Measurements from ENCODE around the gene ACTN4. TPM values are rescaled to one million over a fixed set of nuclear protein-coding genes. Genes with fewer than 3 reads are reported as not detected.
A peak's percentile ranks its signal among the peaks of the same experiment; 100 is the strongest.

Gene ACTN4
- total RNA-seq, 2 experiments from 2014 or later, result 337 to 354 TPM

GRCh38 chr19:38676878-38677646 lies 29.6 kb downstream of the ACTN4 start:
- CTCF ChIA-PET, result interaction anchor here (1.5 kb wide), 1 partner anchor 8 kb away, joined by 8 read pairs; no protein-coding TSS in a partner anchor
- Mint-ChIP-seq H3K4me3 (no peak overlapping the region), H3K36me3 (ENCODE audit: low read depth) (peaks cover 31% of the 10 kb centered on the region), H3K27me3 (no peaks in the 10 kb centered on the region), H3K4me1 (peaks cover 80% of the 10 kb centered on the region), H3K27ac (peak overlapping the region; percentile 70), H3K9me3 (no peaks in the 10 kb centered on the region)
- POLR2A ChIA-PET, result no interaction called here
- no peak for DNase-seq

GRCh38 chr19:38678217-38678890 lies 30.9 kb downstream of the ACTN4 start:
- Mint-ChIP-seq H3K36me3 (ENCODE audit: low read depth) (peaks cover 44% of the 10 kb centered on the region), H3K9me3 (peaks cover 4% of the 10 kb centered on the region), H3K4me1 (peaks cover 93% of the 10 kb centered on the region), H3K27ac (no peak overlapping the region), H3K27me3 (no peaks in the 10 kb centered on the region), H3K4me3 (no peak overlapping the region)
- ChIA-PET CTCF (interaction anchor here (0.6 to 1.5 kb wide), 3 partner anchors 8 to 278 kb away, joined by 3 to 8 read pairs (median 3); no protein-coding TSS in a partner anchor), POLR2A (interaction anchor here (0.6 kb wide), 1 partner anchor 362 kb away, joined by 3 read pairs; no protein-coding TSS in a partner anchor)
- no peak for DNase-seq

GRCh38 chr19:38678891-38679494 lies 31.5 kb downstream of the ACTN4 start:
- ChIA-PET POLR2A (no interaction called here), CTCF (interaction anchor here (0.6 kb wide), 1 partner anchor 8 kb away, joined by 3 read pairs; no protein-coding TSS in a partner anchor)
- Mint-ChIP-seq H3K36me3 (ENCODE audit: low read depth) (peaks cover 48% of the 10 kb centered on the region), H3K9me3 (peaks cover 4% of the 10 kb centered on the region), H3K27ac (no peak overlapping the region), H3K4me1 (peaks cover 98% of the 10 kb centered on the region), H3K4me3 (no peak overlapping the region), H3K27me3 (no peaks in the 10 kb centered on the region)
- DNase-seq, result no peak

GRCh38 chr19:38679839-38680238 lies 32.4 kb downstream of the ACTN4 start:
- Mint-ChIP-seq H3K27me3 (no peaks in the 10 kb centered on the region), H3K4me3 (no peak overlapping the region), H3K27ac (peak overlapping the region; percentile 21), H3K9me3 (peaks cover 4% of the 10 kb centered on the region), H3K4me1 (peaks cover 98% of the 10 kb centered on the region), H3K36me3 (ENCODE audit: low read depth) (peaks cover 46% of the 10 kb centered on the region)
- ChIA-PET POLR2A (no interaction called here), CTCF (interaction anchor here (0.6 to 1.7 kb wide), 5 partner anchors 9 to 277 kb away, joined by 3 to 8 read pairs (median 4); partner anchors contain the start of gene FAM98C)
- no peak for DNase-seq

- H3K9me3 Mint-ChIP-seq, result peaks cover 4% of the 10 kb centered on the region
- H3K4me1 Mint-ChIP-seq, result peaks cover 98% of the 10 kb centered on the region
- DNase-seq, result no peak
- no peaks in the 10 kb centered on the region for H3K27me3 Mint-ChIP-seq
- ChIA-PET CTCF (interaction anchor here (0.5 to 1.4 kb wide), 3 partner anchors 13 to 33 kb away, joined by 3 to 4 read pairs (median 4); no protein-coding TSS in a partner anchor), POLR2A (no interaction called here)
- peaks cover 44% of the 10 kb centered on the region for H3K36me3 Mint-ChIP-seq (ENCODE audit: low read depth)
- H3K27ac Mint-ChIP-seq, result peak overlapping the region; percentile 64
- H3K4me3 Mint-ChIP-seq, result no peak overlapping the region
These were observed 34.9 kb downstream of the ACTN4 start for GRCh38 chr19:38682195-38682867.

GRCh38 chr19:38682872-38683392 lies 35.5 kb downstream of the ACTN4 start:
- POLR2A ChIA-PET, result no interaction called here
- CTCF ChIA-PET, result interaction anchor here (0.5 to 1.3 kb wide), 5 partner anchors 8 to 59 kb away, joined by 3 to 4 read pairs (median 3); no protein-coding TSS in a partner anchor
- no peak for DNase-seq
- Mint-ChIP-seq H3K4me1 (peaks cover 98% of the 10 kb centered on the region), H3K36me3 (ENCODE audit: low read depth) (peaks cover 42% of the 10 kb centered on the region), H3K4me3 (no peak overlapping the region), H3K9me3 (peaks cover 4% of the 10 kb centered on the region), H3K27me3 (no peaks in the 10 kb centered on the region), H3K27ac (peak overlapping the region; percentile 82)

GRCh38 chr19:38683393-38684077 lies 36.1 kb downstream of the ACTN4 start:
- peaks cover 4% of the 10 kb centered on the region for H3K9me3 Mint-ChIP-seq
- peak; percentile 33 for DNase-seq
- H3K4me3 Mint-ChIP-seq, result no peak overlapping the region
- CTCF ChIA-PET, result interaction anchor here (0.6 to 1.1 kb wide), 3 partner anchors 9 to 59 kb away, joined by 3 read pairs; no protein-coding TSS in a partner anchor
- peaks cover 38% of the 10 kb centered on the region for H3K36me3 Mint-ChIP-seq (ENCODE audit: low read depth)
- peak overlapping the region; percentile 82 for H3K27ac Mint-ChIP-seq
- H3K27me3 Mint-ChIP-seq, result no peaks in the 10 kb centered on the region
- POLR2A ChIA-PET, result no interaction called here
- H3K4me1 Mint-ChIP-seq, result peaks cover 93% of the 10 kb centered on the region

GRCh38 chr19:38684078-38684861 lies 36.8 kb downstream of the ACTN4 start:
- Mint-ChIP-seq H3K4me1 (peaks cover 93% of the 10 kb centered on the region), H3K9me3 (peaks cover 4% of the 10 kb centered on the region), H3K4me3 (no peak overlapping the region), H3K36me3 (ENCODE audit: low read depth) (peaks cover 39% of the 10 kb centered on the region), H3K27ac (peak overlapping the region; percentile 82), H3K27me3 (no peaks in the 10 kb centered on the region)
- DNase-seq, result peak; percentile 20
- POLR2A ChIA-PET, result no interaction called here
- CTCF ChIA-PET, result interaction anchor here (1.0 to 2.2 kb wide), 3 partner anchors 10 to 47 kb away, joined by 3 to 7 read pairs (median 3); no protein-coding TSS in a partner anchor

GRCh38 chr19:38684862-38685665 lies 37.6 kb downstream of the ACTN4 start:
- Mint-ChIP-seq H3K4me1 (peaks cover 87% of the 10 kb centered on the region), H3K27me3 (no peaks in the 10 kb centered on the region), H3K36me3 (ENCODE audit: low read depth) (peaks cover 35% of the 10 kb centered on the region), H3K9me3 (peaks cover 4% of the 10 kb centered on the region), H3K27ac (peak overlapping the region; percentile 50), H3K4me3 (no peak overlapping the region)
- ChIA-PET POLR2A (no interaction called here), CTCF (interaction anchor here (2.1 to 2.2 kb wide), 2 partner anchors 15 to 21 kb away, joined by 6 to 7 read pairs; no protein-coding TSS in a partner anchor)
- DNase-seq, result no peak

GRCh38 chr19:38685666-38686529 lies 38.4 kb downstream of the ACTN4 start:
- Mint-ChIP-seq H3K27me3 (no peaks in the 10 kb centered on the region), H3K9me3 (peaks cover 4% of the 10 kb centered on the region), H3K27ac (peak overlapping the region; percentile 68), H3K4me3 (peak overlapping the region; percentile 41), H3K36me3 (ENCODE audit: low read depth) (peaks cover 37% of the 10 kb centered on the region), H3K4me1 (peaks cover 85% of the 10 kb centered on the region)
- CTCF ChIA-PET, result interaction anchor here (0.5 to 2.2 kb wide), 13 partner anchors 8 to 170 kb away, joined by 3 to 7 read pairs (median 3); no protein-coding TSS in a partner anchor
- peak; percentile 27 for DNase-seq
- POLR2A ChIA-PET, result no interaction called here
